NB4 (cell line): ENCODE measurements around the gene NAPA.

Experiments
- DNase-seq: peaks from one replicate; pipeline ENCODE4 v3.0.0; 2010; ENCODE audit warnings: low read depth
- H3K4me3 ChIP-seq: one replicate; pipeline ENCODE4 v1.5.1; 2011; ENCODE audit warnings: mild to moderate bottlenecking, low read depth, low read length, moderate library complexity
- CTCF ChIP-seq: IDR thresholded peaks from one replicate; pipeline ENCODE4 v1.5.1; 2012; ENCODE audit warnings: low read depth, low read length
- MAX ChIP-seq: IDR thresholded peaks from 2 replicates; pipeline ENCODE4 v1.6.1; 2011; ENCODE audit warnings: low read depth, low read length
- MYC ChIP-seq: IDR thresholded peaks from 2 replicates; pipeline ENCODE4 v1.6.1; 2011; ENCODE audit warnings: low read depth, low read length
- POLR2A ChIP-seq: IDR thresholded peaks from 2 replicates; pipeline ENCODE4 v1.6.1; 2011; ENCODE audit warnings: mild to moderate bottlenecking; ENCODE audit not compliant: insufficient read length; ENCODE audit errors: extremely low read depth

The NAPA gene

GRCh38 chr19:47476438-47476972 lies 38.4 kb downstream of the NAPA start:
- H3K4me3 ChIP-seq: no peak overlapping the region
- TF ChIP-seq POLR2A (no peak), MAX (no peak), MYC (no peak), CTCF (no peak)

GRCh38 chr19:47475465-47475864 lies 39.4 kb downstream of the NAPA start:
- H3K4me3 ChIP-seq: no peak overlapping the region
- TF ChIP-seq POLR2A: no peak
- TF ChIP-seq MYC: no peak
- no peak for TF ChIP-seq CTCF
- no peak for TF ChIP-seq MAX
- no peak for DNase-seq

More at GRCh38 chr19:47476438-47476972, 38.4 kb downstream of the NAPA start:
- no peak for DNase-seq

- TF ChIP-seq POLR2A: no peak
- TF ChIP-seq MAX: no peak
- TF ChIP-seq MYC: no peak
- TF ChIP-seq CTCF: no peak
- H3K4me3 ChIP-seq: no peak overlapping the region
Measured at GRCh38 chr19:47473336-47473735, 41.5 kb downstream of the NAPA start.

GRCh38 chr19:47471733-47472457 lies 43.0 kb downstream of the NAPA start, which contains the start of gene SLC8A2:
TSS of gene SLC8A2 (minus strand) at chr19:47471893. CDS start at chr19:47466403, 5,490 bp downstream.
- DNase-seq: peak; percentile 98
- H3K4me3 ChIP-seq: no peak within 1 kb of the TSS

More at GRCh38 chr19:47473336-47473735, 41.5 kb downstream of the NAPA start:
- no peak for DNase-seq

GRCh38 chr19:47471381-47471732 lies 43.5 kb downstream of the NAPA start:
- TF ChIP-seq CTCF (no peak), MYC (no peak), POLR2A (no peak), MAX (no peak)
- no peak overlapping the region for H3K4me3 ChIP-seq
- no peak for DNase-seq

More at GRCh38 chr19:47471733-47472457, 43.0 kb downstream of the NAPA start, which contains the start of gene SLC8A2:
- no peak for TF ChIP-seq POLR2A
- peak; percentile 87 for TF ChIP-seq MYC
- peak; percentile 83 for TF ChIP-seq MAX
- no peak for TF ChIP-seq CTCF
